ENCODE data around the gene GPC6. TPM values are rescaled to one million over a fixed set of nuclear protein-coding genes. Genes with fewer than 3 reads are reported as not detected.

The GPC6 gene
- total RNA-seq, 1 experiment from 2014 or later: not detected

DNA sequence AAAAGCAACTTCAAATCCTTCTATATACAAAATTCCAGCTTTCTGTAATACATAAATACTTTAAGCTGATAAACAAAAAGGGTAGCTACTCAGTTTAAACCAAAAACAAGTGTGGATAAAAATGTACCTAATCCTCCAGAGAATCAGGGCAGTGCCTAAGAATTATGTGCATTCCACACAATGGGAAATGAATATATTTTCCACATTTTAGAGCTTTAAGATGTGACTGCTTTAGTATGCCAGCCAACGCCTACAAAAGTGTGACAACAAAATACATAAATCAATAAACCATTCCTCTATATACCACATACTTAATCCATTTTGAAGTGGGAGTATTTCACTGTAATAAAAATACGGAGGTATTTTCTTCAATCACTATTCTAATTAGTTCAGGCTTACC is 977.6 kb downstream of the GPC6 start:
- Histone ChIP-seq H3K4me1 (replicated peaks; ENCODE audit: insufficient read depth) (no peaks in the 10 kb centered on the region), H3K79me2 (ENCODE audit: low read depth) (no peaks in the 10 kb centered on the region), H2AFZ (no peak overlapping the region), H3K9me2 (ENCODE audit: insufficient read depth) (no peaks in the 10 kb centered on the region), H3K4me2 (no peak overlapping the region), H3K9me3 (ENCODE audit: insufficient read depth, low read depth) (no peaks in the 10 kb centered on the region), H4K20me1 (ENCODE audit: insufficient read depth) (no peaks in the 10 kb centered on the region), H3K27me3 (ENCODE audit: insufficient read depth, low read depth) (no peaks in the 10 kb centered on the region), H3F3A (ENCODE audit: insufficient read depth, low read depth) (no peaks in the 10 kb centered on the region), H3K27ac (no peak overlapping the region), H3K4me3 (no peak overlapping the region), H3K36me3 (ENCODE audit: low read depth) (no peaks in the 10 kb centered on the region)
- CTCF ChIA-PET: no interaction called here
- no peak for DNase-seq
- intact Hi-C loops (cut with micrococcal nuclease; ENCODE audit: unreplicated experiment): no loop called here
- no TSS peak for BruUV-seq (replicated peaks)
- TF ChIP-seq, protein P1, sequence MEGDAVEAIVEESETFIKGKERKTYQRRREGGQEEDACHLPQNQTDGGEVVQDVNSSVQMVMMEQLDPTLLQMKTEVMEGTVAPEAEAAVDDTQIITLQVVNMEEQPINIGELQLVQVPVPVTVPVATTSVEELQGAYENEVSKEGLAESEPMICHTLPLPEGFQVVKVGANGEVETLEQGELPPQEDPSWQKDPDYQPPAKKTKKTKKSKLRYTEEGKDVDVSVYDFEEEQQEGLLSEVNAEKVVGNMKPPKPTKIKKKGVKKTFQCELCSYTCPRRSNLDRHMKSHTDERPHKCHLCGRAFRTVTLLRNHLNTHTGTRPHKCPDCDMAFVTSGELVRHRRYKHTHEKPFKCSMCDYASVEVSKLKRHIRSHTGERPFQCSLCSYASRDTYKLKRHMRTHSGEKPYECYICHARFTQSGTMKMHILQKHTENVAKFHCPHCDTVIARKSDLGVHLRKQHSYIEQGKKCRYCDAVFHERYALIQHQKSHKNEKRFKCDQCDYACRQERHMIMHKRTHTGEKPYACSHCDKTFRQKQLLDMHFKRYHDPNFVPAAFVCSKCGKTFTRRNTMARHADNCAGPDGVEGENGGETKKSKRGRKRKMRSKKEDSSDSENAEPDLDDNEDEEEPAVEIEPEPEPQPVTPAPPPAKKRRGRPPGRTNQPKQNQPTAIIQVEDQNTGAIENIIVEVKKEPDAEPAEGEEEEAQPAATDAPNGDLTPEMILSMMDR (conservative IDR thresholded peaks at IDR 0.05): no peak
- no peak for TF ChIP-seq EZH2 (IDR thresholded peaks at IDR 0.05; ENCODE audit: low read depth)
- POLR2A ChIA-PET (ENCODE audit: unreplicated experiment): no interaction called here

DNA sequence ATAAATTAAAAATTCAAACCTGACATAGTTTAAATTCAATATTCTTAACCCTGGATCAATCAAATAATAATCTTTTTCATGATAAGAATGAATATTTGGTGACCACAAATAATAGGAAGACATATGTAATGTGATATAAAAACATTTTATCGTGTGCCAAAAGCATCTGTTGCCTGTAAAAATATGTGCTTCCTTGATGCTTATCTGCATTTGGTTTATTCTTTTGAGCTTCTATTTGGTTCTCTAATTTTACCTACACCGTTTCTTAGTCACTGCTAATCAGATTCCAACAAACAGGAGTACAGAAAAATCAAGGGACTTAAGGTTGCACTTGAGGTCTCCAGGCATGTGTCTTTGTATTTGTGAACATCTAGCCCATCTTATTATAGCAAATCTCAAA is 978.3 kb downstream of the GPC6 start:
- Histone ChIP-seq H3K27me3 (ENCODE audit: insufficient read depth, low read depth) (no peaks in the 10 kb centered on the region), H4K20me1 (ENCODE audit: insufficient read depth) (no peaks in the 10 kb centered on the region), H3K4me1 (replicated peaks; ENCODE audit: insufficient read depth) (no peaks in the 10 kb centered on the region), H3K4me2 (no peak overlapping the region), H3F3A (ENCODE audit: insufficient read depth, low read depth) (no peaks in the 10 kb centered on the region), H2AFZ (no peak overlapping the region), H3K79me2 (ENCODE audit: low read depth) (no peaks in the 10 kb centered on the region), H3K9me3 (ENCODE audit: insufficient read depth, low read depth) (no peaks in the 10 kb centered on the region), H3K4me3 (no peak overlapping the region), H3K9me2 (ENCODE audit: insufficient read depth) (no peaks in the 10 kb centered on the region), H3K36me3 (ENCODE audit: low read depth) (no peaks in the 10 kb centered on the region), H3K27ac (no peak overlapping the region)
- POLR2A ChIA-PET (ENCODE audit: unreplicated experiment): no interaction called here
- TF ChIP-seq EZH2 (IDR thresholded peaks at IDR 0.05; ENCODE audit: low read depth): no peak
- TF ChIP-seq, protein P1 (conservative IDR thresholded peaks at IDR 0.05): no peak
- CTCF ChIA-PET: no interaction called here
- DNase-seq: no peak
- intact Hi-C loops (cut with micrococcal nuclease; ENCODE audit: unreplicated experiment): no loop called here
- BruUV-seq (replicated peaks): no TSS peak

DNA sequence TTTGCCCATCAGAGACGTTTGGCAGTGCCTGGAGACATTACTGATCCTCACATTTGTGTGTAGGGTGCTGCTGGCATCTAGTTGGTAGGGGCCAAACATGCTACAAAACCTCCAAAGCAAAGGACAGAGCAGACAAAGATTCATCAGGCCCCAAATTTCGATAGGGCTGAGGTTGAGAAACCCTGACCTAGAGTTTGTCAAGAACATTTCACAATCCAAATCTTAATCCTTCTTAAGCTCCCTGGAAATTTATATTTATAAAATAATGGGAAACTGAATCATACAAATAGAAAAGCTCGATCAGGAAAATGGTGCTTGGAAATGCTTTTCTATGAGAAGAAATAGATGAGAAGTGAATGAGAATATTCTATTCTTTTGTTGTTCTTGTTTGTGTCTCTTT is 979.3 kb downstream of the GPC6 start:
- no peaks in the 10 kb centered on the region for H3K9me2 ChIP-seq (ENCODE audit: insufficient read depth)
- H3K4me3 ChIP-seq: no peak overlapping the region
- H3F3A ChIP-seq (ENCODE audit: insufficient read depth, low read depth): no peaks in the 10 kb centered on the region
- no peaks in the 10 kb centered on the region for H3K36me3 ChIP-seq (ENCODE audit: low read depth)
- TF ChIP-seq EZH2 (IDR thresholded peaks at IDR 0.05; ENCODE audit: low read depth): no peak
- TF ChIP-seq, protein P1 (conservative IDR thresholded peaks at IDR 0.05): no peak
- CTCF ChIA-PET: no interaction called here
- no peak overlapping the region for H2AFZ ChIP-seq
- H4K20me1 ChIP-seq (ENCODE audit: insufficient read depth): no peaks in the 10 kb centered on the region
- no peak for DNase-seq
- no peaks in the 10 kb centered on the region for H3K9me3 ChIP-seq (ENCODE audit: insufficient read depth, low read depth)
- no peaks in the 10 kb centered on the region for H3K27me3 ChIP-seq (ENCODE audit: insufficient read depth, low read depth)
- H3K79me2 ChIP-seq (ENCODE audit: low read depth): no peaks in the 10 kb centered on the region
- no peak overlapping the region for H3K27ac ChIP-seq
- intact Hi-C loops (cut with micrococcal nuclease; ENCODE audit: unreplicated experiment): no loop called here
- no peaks in the 10 kb centered on the region for H3K4me1 ChIP-seq (replicated peaks; ENCODE audit: insufficient read depth)
- BruUV-seq (replicated peaks): no TSS peak
- POLR2A ChIA-PET (ENCODE audit: unreplicated experiment): no interaction called here
- no peak overlapping the region for H3K4me2 ChIP-seq
